ENCODE data around the gene SEPTIN6.
"Not testable (repeated sequence)": the region's sequence is repeated elsewhere in the genome, so short reads cannot be mapped to it uniquely, and the experiment has no call there.

SEPTIN6 gene

GRCh38 chrX:119690921-119691716 lies 1.8 kb downstream of the SEPTIN6 start:
- DNase-seq, result peak; percentile 19

- no peak for DNase-seq
Measured at GRCh38 chrX:119688911-119689321, 4.1 kb downstream of the SEPTIN6 start.

- DNase-seq, result no peak
Measured at GRCh38 chrX:119687661-119688413, 5.1 kb downstream of the SEPTIN6 start.

GRCh38 chrX:119686087-119686691 lies 6.8 kb downstream of the SEPTIN6 start:
- no peak for DNase-seq

GRCh38 chrX:119685225-119686066 lies 7.5 kb downstream of the SEPTIN6 start:
- no peak for DNase-seq

- no peak for DNase-seq
Measured at GRCh38 chrX:119684916-119685224, 8.1 kb downstream of the SEPTIN6 start.

GRCh38 chrX:119684312-119684711 lies 8.7 kb downstream of the SEPTIN6 start:
- not testable (repeated sequence) for DNase-seq

GRCh38 chrX:119682019-119682989 lies 10.7 kb downstream of the SEPTIN6 start:
- no peak for DNase-seq

- no peak for DNase-seq
Measured at GRCh38 chrX:119677654-119677981, 15.3 kb downstream of the SEPTIN6 start.

GRCh38 chrX:119676949-119677653 lies 15.9 kb downstream of the SEPTIN6 start:
- DNase-seq, result no peak

GRCh38 chrX:119673336-119673735 lies 19.6 kb downstream of the SEPTIN6 start:
- no peak for DNase-seq

- no peak for DNase-seq
Measured at GRCh38 chrX:119672426-119672825, 20.5 kb downstream of the SEPTIN6 start.

GRCh38 chrX:119669424-119670037 lies 23.4 kb downstream of the SEPTIN6 start:
- DNase-seq, result no peak

GRCh38 chrX:119667111-119667878 lies 25.7 kb downstream of the SEPTIN6 start:
- no peak for DNase-seq

GRCh38 chrX:119664877-119665276 lies 28.1 kb downstream of the SEPTIN6 start:
- DNase-seq, result not testable (repeated sequence)

GRCh38 chrX:119661486-119661885 lies 31.5 kb downstream of the SEPTIN6 start:
- DNase-seq, result no peak

- DNase-seq, result no peak
Measured at GRCh38 chrX:119659522-119659921, 33.4 kb downstream of the SEPTIN6 start.

- DNase-seq, result peak; percentile 10
Measured at GRCh38 chrX:119655125-119655524, 37.8 kb downstream of the SEPTIN6 start.

GRCh38 chrX:119654112-119654531 lies 38.8 kb downstream of the SEPTIN6 start:
- DNase-seq, result peak; percentile 32

GRCh38 chrX:119648421-119648775 lies 44.6 kb downstream of the SEPTIN6 start:
- DNase-seq, result no peak

All from effector CD8-positive, alpha-beta T cell (primary cell).